Psoas muscle (tissue), 8 donors: ENCODE results near the gene CHCHD3. TPM values are rescaled to one million over a fixed set of nuclear protein-coding genes. Genes with fewer than 3 reads are reported as not detected.
A peak's percentile ranks its signal among the peaks of the same experiment; 100 is the strongest.

Experiments used
- ATAC-seq, 4 donors: fragments of 200-7000 bp; cut with Tn5 transposase; one replicate each; pipeline ENCODE4 v1.9.1; 2020; ENCODE audit warnings: moderate library complexity in 3 of 4, mild to moderate bottlenecking in 2 of 4
- DNase-seq, 2 donors: peaks; one replicate each; pipeline ENCODE4 v3.0.0-alpha.2; 2020
- H3K27ac ChIP-seq: fragments of 200-600 bp; one replicate; pipeline ENCODE4 v1.8.0; 2022
- H3K27me3 ChIP-seq, 3 donors: fragments of 200-600 bp in 1 of 3; one replicate each; pipeline versions ENCODE4 v1.6.1 to v1.8.0; 2013 to 2022; ENCODE audit warnings: low read length in 2 of 3, mild to moderate bottlenecking in 2 of 3, moderate library complexity in 1 of 3; ENCODE audit not compliant: insufficient read depth in 3 of 3
- H3K36me3 ChIP-seq, 2 donors: fragments of 200-600 bp in 1 of 2; one replicate each; pipeline versions ENCODE4 v1.6.1 to v1.8.0; 2013 to 2022; ENCODE audit warnings: low read depth in 1 of 2, mild to moderate bottlenecking in 1 of 2, moderate library complexity in 1 of 2; ENCODE audit not compliant: insufficient read depth in 1 of 2
- H3K4me1 ChIP-seq: fragments of 200-600 bp; one replicate; pipeline ENCODE4 v1.8.0; 2022
- H3K4me3 ChIP-seq: fragments of 200-600 bp; one replicate; pipeline ENCODE4 v1.8.0; 2022; ENCODE audit warnings: mild to moderate bottlenecking
- H3K9me3 ChIP-seq: fragments of 200-600 bp; one replicate; pipeline ENCODE4 v1.8.0; 2022
- CTCF ChIP-seq: fragments of 200-600 bp; IDR thresholded peaks from one replicate; pipeline ENCODE4 v1.8.0; 2022; ENCODE audit warnings: antibody characterized with exemption
- WGBS, 3 donors: extraction: QIAGEN DNeasy Blood & Tissue Kit; methylation state at CpG; one replicate each; pipeline versions ENCODE4 v1.1.6 to v1.1.7; 2013; 5-methylcytosine and 5-hydroxymethylcytosine counted together
- intact Hi-C, 2 donors: fragments of 100-400 bp; cut with DNase I; formaldehyde crosslinking; loops; one replicate each; pipeline versions ENCODE4 v1.11.0 to v1.14.2; 2022
- polyA plus RNA-seq, 3 donors: library from polyadenylated mRNA; stranded (reverse); fragments of 200-250 nt; gene quantifications; one replicate each; pipeline ENCODE4 v1.2.3, GENCODE V29; 2013
- total RNA-seq, 4 donors: library from RNA; stranded (reverse); fragmentation: NEBNext Ultra II Directional in 2 of 4; extraction: Animal tissue kit (Norgen Biotek cat#: 25700) in 2 of 4; gene quantifications; one replicate each; pipeline versions ENCODE4 v1.2.1 to v1.2.4, GENCODE V29; 2021 to 2023
- donor health status: healthy with polysubstance abuse.
- donor health status: DM: no; HTN: no; CAD: no; lungs with moderate emphysema.
- donor health status: Bipolar disorder and iron deficiency.
- donor health status: healthy.
- donor health status: DM: yes; HTN: yes; CAD: no.
- donor health status: DM: no; HTN: no; CAD: no.
- donor health status: DM: no; HTN: no; CAD: no.
- donor health status: DM: yes; HTN: yes; CAD: no.

CHCHD3 gene
- total and polyA plus RNA-seq, 7 donors = 129 to 206 (median 184) TPM

DNA sequence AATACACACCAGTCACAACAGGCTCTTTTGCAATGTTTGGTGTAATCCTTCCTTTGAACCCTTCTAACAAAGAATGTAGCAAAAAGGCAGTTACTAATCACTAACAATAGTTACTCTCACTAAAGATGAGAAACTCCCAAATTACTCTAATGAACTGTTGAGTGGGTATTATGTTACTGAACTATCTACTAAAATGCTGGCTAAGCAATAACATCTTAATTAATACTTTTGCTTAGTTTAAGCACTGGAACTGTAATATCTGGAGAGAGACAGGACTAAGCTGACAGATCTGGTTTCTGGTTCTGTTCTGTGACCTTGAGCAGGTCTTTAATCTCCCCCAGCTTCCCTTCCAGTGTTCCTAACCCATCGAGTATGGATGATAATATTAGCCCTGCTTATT, 241.7 kb downstream of the CHCHD3 start:
- Histone ChIP-seq H3K36me3 (no peaks in the 10 kb centered on the region), H3K27ac (no peak overlapping the region), H3K4me3 (no peak overlapping the region), H3K4me1 (peaks cover 7% of the 10 kb centered on the region), H3K9me3 (no peaks in the 10 kb centered on the region), H3K27me3 (no peaks in the 10 kb centered on the region)
- 19 to 25% (median 22%) methylated on average over 1 of the region's 1 CpG for WGBS, 3 donors
- no peak for DNase-seq
- ATAC-seq = no peak
- intact Hi-C loops = no loop called here
- TF ChIP-seq CTCF = no peak

GRCh38 chr7:132838313-132838712, 243.6 kb downstream of the CHCHD3 start:
- Histone ChIP-seq H3K36me3 (no peaks in the 10 kb centered on the region), H3K27ac (no peak overlapping the region), H3K27me3 (no peaks in the 10 kb centered on the region), H3K9me3 (no peaks in the 10 kb centered on the region), H3K4me1 (peaks cover 7% of the 10 kb centered on the region), H3K4me3 (no peak overlapping the region)
- intact Hi-C loops = no loop called here
- no peak for TF ChIP-seq CTCF
- ATAC-seq = no peak
- WGBS, 3 donors = 73 to 88% (median 80%) methylated on average over 3 of the region's 3 CpGs
- DNase-seq = no peak

GRCh38 chr7:132837529-132837928, 244.4 kb downstream of the CHCHD3 start:
- Histone ChIP-seq H3K4me1 (peaks cover 7% of the 10 kb centered on the region), H3K27ac (no peak overlapping the region), H3K27me3 (no peaks in the 10 kb centered on the region), H3K9me3 (no peaks in the 10 kb centered on the region), H3K36me3 (no peaks in the 10 kb centered on the region), H3K4me3 (no peak overlapping the region)
- intact Hi-C loops = no loop called here
- ATAC-seq (peak; percentile 56 to 81 (median 64)), DNase-seq (no peak)
- no peak for TF ChIP-seq CTCF
- 32 to 57% (median 35%) methylated on average over 3 of the region's 3 CpGs for WGBS, 3 donors

- no peak overlapping the region for H3K27ac ChIP-seq
- WGBS, 3 donors = 99 to 100% (median 100%) methylated on average over 1 of the region's 1 CpG
These were observed 245.1 kb downstream of the CHCHD3 start for GRCh38 chr7:132836746-132837145.

More at GRCh38 chr7:132836746-132837145, 245.1 kb downstream of the CHCHD3 start:
- no peak for TF ChIP-seq CTCF
- H3K4me1 ChIP-seq = peaks cover 7% of the 10 kb centered on the region
- peak in 3 of 4 donors; percentile 37 to 52 (median 48) for ATAC-seq
- no peaks in the 10 kb centered on the region for H3K36me3 ChIP-seq
- no peak for DNase-seq
- no peaks in the 10 kb centered on the region for H3K9me3 ChIP-seq
- intact Hi-C loops = no loop called here
- H3K27me3 ChIP-seq = no peaks in the 10 kb centered on the region
- H3K4me3 ChIP-seq = no peak overlapping the region
